Fibroblast of the aortic adventitia (primary cell): ENCODE results near the gene INF2. TPM values are rescaled to one million over a fixed set of nuclear protein-coding genes. Genes with fewer than 3 reads are reported as not detected.

Experiments
- DNase-seq: peaks from one replicate; pipeline ENCODE4 v3.0.0-alpha.2; 2010; ENCODE audit warnings: low read depth
- H3K4me3 ChIP-seq: 2 replicates; pipeline ENCODE4 v1.5.1; 2011; ENCODE audit warnings: low read depth, mild to moderate bottlenecking, control low read depth, low read length, moderate library complexity
- total RNA-seq: library from RNA; depleted of rRNA; stranded (reverse); fragments of >200 nt; gene quantifications from 2 replicates; pipeline ENCODE4 v1.2.3, GENCODE V29; 2012; ENCODE audit warnings: low replicate concordance
- TF ChIP-seq, protein P1 (sequence below): IDR thresholded peaks from 2 replicates; pipeline ENCODE4 v1.5.1; 2011; ENCODE audit warnings: mild to moderate bottlenecking, low read length, control low read depth, inconsistent platforms; ENCODE audit not compliant: insufficient read depth

Gene INF2
- total RNA-seq, 1 donor: 64.0 TPM

DNA sequence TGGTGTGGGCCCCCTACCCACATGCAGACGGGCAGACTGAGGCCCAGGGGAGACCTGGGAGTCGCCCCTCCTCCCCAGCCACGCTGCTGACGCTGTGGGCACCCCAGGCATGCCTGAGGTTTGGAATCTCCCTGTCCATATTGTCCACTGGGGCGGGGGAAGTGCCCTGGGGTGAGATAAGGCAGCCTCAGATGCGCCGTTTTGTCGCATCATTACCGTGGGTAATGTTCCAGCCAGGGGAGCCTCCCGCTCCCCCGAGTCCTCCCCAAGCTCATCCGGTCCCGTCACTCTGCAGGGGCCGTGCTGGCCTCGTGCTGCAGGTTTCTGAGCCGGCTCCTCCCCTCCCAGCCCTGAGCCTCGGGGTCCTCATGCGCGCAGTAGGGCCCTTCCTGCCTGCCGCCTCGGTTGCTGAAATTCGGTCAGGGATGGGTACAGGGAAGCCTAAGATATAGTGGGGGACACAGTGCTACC, 11.4 kb downstream of the INF2 start:
- TF ChIP-seq, protein P1, sequence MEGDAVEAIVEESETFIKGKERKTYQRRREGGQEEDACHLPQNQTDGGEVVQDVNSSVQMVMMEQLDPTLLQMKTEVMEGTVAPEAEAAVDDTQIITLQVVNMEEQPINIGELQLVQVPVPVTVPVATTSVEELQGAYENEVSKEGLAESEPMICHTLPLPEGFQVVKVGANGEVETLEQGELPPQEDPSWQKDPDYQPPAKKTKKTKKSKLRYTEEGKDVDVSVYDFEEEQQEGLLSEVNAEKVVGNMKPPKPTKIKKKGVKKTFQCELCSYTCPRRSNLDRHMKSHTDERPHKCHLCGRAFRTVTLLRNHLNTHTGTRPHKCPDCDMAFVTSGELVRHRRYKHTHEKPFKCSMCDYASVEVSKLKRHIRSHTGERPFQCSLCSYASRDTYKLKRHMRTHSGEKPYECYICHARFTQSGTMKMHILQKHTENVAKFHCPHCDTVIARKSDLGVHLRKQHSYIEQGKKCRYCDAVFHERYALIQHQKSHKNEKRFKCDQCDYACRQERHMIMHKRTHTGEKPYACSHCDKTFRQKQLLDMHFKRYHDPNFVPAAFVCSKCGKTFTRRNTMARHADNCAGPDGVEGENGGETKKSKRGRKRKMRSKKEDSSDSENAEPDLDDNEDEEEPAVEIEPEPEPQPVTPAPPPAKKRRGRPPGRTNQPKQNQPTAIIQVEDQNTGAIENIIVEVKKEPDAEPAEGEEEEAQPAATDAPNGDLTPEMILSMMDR: no peak
- H3K4me3 ChIP-seq: no peak overlapping the region
- DNase-seq: no peak

GRCh38 chr14:104701383-104702076, 12.1 kb downstream of the INF2 start:
- no peak for DNase-seq
- TF ChIP-seq, protein P1: no peak
- no peak overlapping the region for H3K4me3 ChIP-seq

GRCh38 chr14:104702106-104702505, 12.7 kb downstream of the INF2 start:
- no peak for DNase-seq
- TF ChIP-seq, protein P1: no peak
- H3K4me3 ChIP-seq: no peak overlapping the region

DNA sequence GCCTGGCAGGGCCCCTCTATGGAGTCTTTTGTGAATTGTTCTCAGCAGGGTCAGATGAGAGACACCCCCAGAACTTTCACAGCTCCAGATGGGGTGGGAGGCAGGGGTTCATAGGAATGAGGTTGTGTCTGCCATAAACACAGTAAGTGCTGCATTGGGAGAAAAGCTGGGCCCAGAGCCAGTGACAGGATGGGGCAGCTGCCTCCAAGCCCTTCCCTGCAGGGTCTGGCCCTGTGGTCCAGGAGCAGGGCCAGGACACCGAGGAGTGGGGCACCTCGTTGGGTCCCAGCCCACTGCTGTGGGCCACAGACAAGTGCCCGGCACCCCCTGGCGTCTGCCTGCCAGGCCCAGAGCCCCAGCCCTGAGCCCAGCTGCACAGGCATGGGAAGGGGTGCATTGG, 13.3 kb downstream of the INF2 start:
- DNase-seq: no peak
- H3K4me3 ChIP-seq: no peak overlapping the region
- TF ChIP-seq, protein P1: no peak

DNA sequence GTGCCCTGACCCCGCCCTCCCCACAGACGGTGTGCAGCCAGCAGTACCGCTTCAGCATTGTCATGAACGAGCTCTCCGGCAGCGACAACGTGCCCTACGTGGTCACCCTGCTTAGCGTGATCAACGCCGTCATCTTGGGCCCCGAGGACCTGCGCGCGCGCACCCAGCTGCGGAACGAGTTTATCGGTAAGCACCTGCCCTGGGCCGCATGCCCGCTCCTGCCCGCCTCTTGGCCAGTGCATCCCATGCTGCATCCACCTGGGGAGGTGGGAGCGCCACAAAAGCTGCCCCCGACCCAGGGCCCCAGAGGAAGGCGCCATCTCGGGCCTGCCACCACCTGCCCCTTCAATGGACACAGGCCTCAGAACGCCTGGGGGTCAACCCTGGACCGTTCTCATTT, 13.9 kb downstream of the INF2 start:
- no peak for DNase-seq
- H3K4me3 ChIP-seq: no peak overlapping the region
- TF ChIP-seq, protein P1: no peak

GRCh38 chr14:104704252-104704651, 14.8 kb downstream of the INF2 start:
- TF ChIP-seq, protein P1: no peak
- no peak overlapping the region for H3K4me3 ChIP-seq
- DNase-seq: no peak
